ENCODE measurements around the gene PHAF1. TPM values are rescaled to one million over a fixed set of nuclear protein-coding genes. Genes with fewer than 3 reads are reported as not detected.

The PHAF1 gene
- total and polyA plus RNA-seq, 2 of the 13 experiments (the other 11 are each of a cell fraction or from before 2014, with no cell fraction given) = 48.3 to 174 TPM

GRCh38 chr16:67184995-67185650 is 75.4 kb downstream of the PHAF1 start (continued):
- TF ChIP-seq CBX2 (IDR thresholded peaks at IDR 0.05; ENCODE audit: low read depth, low read length) (no peak), CBX2 (CRISPR knock-in tag; IDR thresholded peaks at IDR 0.05; ENCODE audit: low read depth) (0 out of 2 replicates have a peak, but pooled peaks have one; percentile 33), ZNF724P (CRISPR knock-in tag; IDR thresholded peaks at IDR 0.05; ENCODE audit: borderline replicate concordance) (peak; percentile 95; the same call in 1 of the 2 replicates), TRIM22 (IDR thresholded peaks at IDR 0.05) (no peak), BRD4 (CRISPR knock-in tag; IDR thresholded peaks at IDR 0.05) (no peak), ETV5 (CRISPR knock-in tag; IDR thresholded peaks at IDR 0.05; ENCODE audit: borderline replicate concordance) (peak; percentile 75), ZNF367 (CRISPR knock-in tag; IDR thresholded peaks at IDR 0.05; ENCODE audit: borderline replicate concordance) (no peak), CCAR2 (optimal IDR thresholded peaks at IDR 0.05; ENCODE audit: low read depth, low read length) (no peak), THAP9 (CRISPR knock-in tag; IDR thresholded peaks at IDR 0.05; ENCODE audit: borderline replicate concordance) (peak; percentile 80), RBM22 (optimal IDR thresholded peaks at IDR 0.05; ENCODE audit: low read length) (no peak), NFYC (CRISPR knock-in tag; IDR thresholded peaks at IDR 0.05) (peak; percentile 46; the same call in 1 of the 2 replicates), KLF12 (CRISPR knock-in tag; IDR thresholded peaks at IDR 0.05; ENCODE audit: borderline replicate concordance) (peak; percentile 41; the same call in 1 of the 2 replicates), ZSCAN5A (CRISPR knock-in tag; IDR thresholded peaks at IDR 0.05; ENCODE audit: borderline replicate concordance) (no peak), ZNF263 (CRISPR knock-in tag; IDR thresholded peaks at IDR 0.05) (peak; percentile 55), MAFF (IDR thresholded peaks at IDR 0.05; ENCODE audit: low read depth, low read length) (0 out of 2 replicates have a peak, but pooled peaks have one; percentile 6), ARNT (IDR thresholded peaks at IDR 0.05) (no peak), IRF9 (CRISPR knock-in tag; IDR thresholded peaks at IDR 0.05; ENCODE audit: borderline replicate concordance) (peak; percentile 43), ARNTL (CRISPR knock-in tag; IDR thresholded peaks at IDR 0.05) (peak; percentile 76), POLR2G (IDR thresholded peaks at IDR 0.05; ENCODE audit: low read depth, low read length) (no peak), ZBTB7B (CRISPR knock-in tag; IDR thresholded peaks at IDR 0.05) (peak; percentile 99), ZNF205 (CRISPR knock-in tag; IDR thresholded peaks at IDR 0.05) (peak; percentile 94)

Data from HepG2 (cell line).